DOHH2 (cell line): ENCODE data around the gene ALDH1L1.

Source experiments
- H3F3A ChIP-seq: fragments of 200-600 bp; sonication (generic), shearing (Covaris generic); 2 replicates; pipeline ENCODE4 v1.6.0; 2016; ENCODE audit warnings: antibody characterized with exemption, mild to moderate bottlenecking; ENCODE audit not compliant: control insufficient read depth, insufficient read depth
- H3K27ac ChIP-seq: fragments of 200-600 bp; sonication (generic); 2 replicates; pipeline ENCODE4 v1.5.1; 2014; ENCODE audit warnings: low read depth, mild to moderate bottlenecking, low read length, moderate library complexity
- H3K27me3 ChIP-seq: fragments of 200-600 bp; sonication (generic); 2 replicates; pipeline ENCODE4 v1.6.1; 2014; ENCODE audit warnings: mild to moderate bottlenecking, low read length, mixed read lengths; ENCODE audit not compliant: control insufficient read depth
- H3K36me3 ChIP-seq: fragments of 200-600 bp; sonication (generic); 2 replicates; pipeline ENCODE4 v1.6.1; 2014; ENCODE audit warnings: mild to moderate bottlenecking, low read length, moderate library complexity, mixed read lengths; ENCODE audit not compliant: control insufficient read depth
- H3K4me1 ChIP-seq: fragments of 200-600 bp; sonication (generic); 2 replicates; pipeline ENCODE4 v1.6.1; 2014; ENCODE audit warnings: mild to moderate bottlenecking, low read length, mixed read lengths; ENCODE audit not compliant: control insufficient read depth
- H3K4me2 ChIP-seq: fragments of 200-600 bp; sonication (generic); 2 replicates; pipeline ENCODE4 v1.6.0; 2014; ENCODE audit warnings: mild to moderate bottlenecking, low read length, moderate library complexity
- H3K4me3 ChIP-seq: fragments of 200-600 bp; sonication (generic); 2 replicates; pipeline ENCODE4 v1.5.1; 2014; ENCODE audit warnings: mild to moderate bottlenecking, low read length, mixed read lengths
- H3K79me2 ChIP-seq: fragments of 200-600 bp; sonication (generic); 2 replicates; pipeline ENCODE4 v1.6.1; 2014; ENCODE audit warnings: mild to moderate bottlenecking, low read length, mixed read lengths; ENCODE audit not compliant: control insufficient read depth
- H3K9me2 ChIP-seq: fragments of 200-600 bp; sonication (generic); replicated peaks from 2 replicates; pipeline ENCODE4 v1.6.1; 2014; ENCODE audit warnings: mild to moderate bottlenecking, low read length, mixed read lengths; ENCODE audit not compliant: control insufficient read depth
- H3K9me3 ChIP-seq: fragments of 200-600 bp; sonication (generic); 2 replicates; pipeline ENCODE4 v1.6.1; 2014; ENCODE audit warnings: antibody characterized with exemption, low read length, mixed read lengths; ENCODE audit not compliant: control insufficient read depth, insufficient read depth
- H4K20me1 ChIP-seq: fragments of 200-600 bp; sonication (generic); 2 replicates; pipeline ENCODE4 v1.6.0; 2014; ENCODE audit warnings: low read depth, mild to moderate bottlenecking, antibody characterized with exemption, low read length, moderate library complexity; ENCODE audit not compliant: control insufficient read depth, insufficient read depth
- EZH2phosphoT487 ChIP-seq: fragments of 200-600 bp; sonication (generic); IDR thresholded peaks from 2 replicates; pipeline ENCODE4 v1.6.1; 2017; ENCODE audit warnings: borderline replicate concordance, mild to moderate bottlenecking, antibody characterized with exemption, low read length, moderate library complexity, mixed read lengths
- TF ChIP-seq, protein P1 (sequence below): fragments of 200-600 bp; sonication (generic); IDR thresholded peaks from one replicate; pipeline ENCODE4 v1.5.1; 2014; ENCODE audit warnings: antibody characterized with exemption, mild to moderate bottlenecking, low read depth, low read length; ENCODE audit not compliant: poor library complexity, severe bottlenecking

The ALDH1L1 gene

GRCh38 chr3:126157083-126157768, 23.2 kb downstream of the ALDH1L1 start:
- no peak overlapping the region for H3K4me3 ChIP-seq
- TF ChIP-seq, protein P1, sequence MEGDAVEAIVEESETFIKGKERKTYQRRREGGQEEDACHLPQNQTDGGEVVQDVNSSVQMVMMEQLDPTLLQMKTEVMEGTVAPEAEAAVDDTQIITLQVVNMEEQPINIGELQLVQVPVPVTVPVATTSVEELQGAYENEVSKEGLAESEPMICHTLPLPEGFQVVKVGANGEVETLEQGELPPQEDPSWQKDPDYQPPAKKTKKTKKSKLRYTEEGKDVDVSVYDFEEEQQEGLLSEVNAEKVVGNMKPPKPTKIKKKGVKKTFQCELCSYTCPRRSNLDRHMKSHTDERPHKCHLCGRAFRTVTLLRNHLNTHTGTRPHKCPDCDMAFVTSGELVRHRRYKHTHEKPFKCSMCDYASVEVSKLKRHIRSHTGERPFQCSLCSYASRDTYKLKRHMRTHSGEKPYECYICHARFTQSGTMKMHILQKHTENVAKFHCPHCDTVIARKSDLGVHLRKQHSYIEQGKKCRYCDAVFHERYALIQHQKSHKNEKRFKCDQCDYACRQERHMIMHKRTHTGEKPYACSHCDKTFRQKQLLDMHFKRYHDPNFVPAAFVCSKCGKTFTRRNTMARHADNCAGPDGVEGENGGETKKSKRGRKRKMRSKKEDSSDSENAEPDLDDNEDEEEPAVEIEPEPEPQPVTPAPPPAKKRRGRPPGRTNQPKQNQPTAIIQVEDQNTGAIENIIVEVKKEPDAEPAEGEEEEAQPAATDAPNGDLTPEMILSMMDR, result no peak
- TF ChIP-seq EZH2phosphoT487, result no peak
- no peaks in the 10 kb centered on the region for H3K79me2 ChIP-seq
- H3K9me2 ChIP-seq, result no peaks in the 10 kb centered on the region
- H3F3A ChIP-seq, result no peaks in the 10 kb centered on the region
- H4K20me1 ChIP-seq, result no peaks in the 10 kb centered on the region
- H3K36me3 ChIP-seq, result no peaks in the 10 kb centered on the region
- no peak overlapping the region for H3K27ac ChIP-seq
- no peaks in the 10 kb centered on the region for H3K4me1 ChIP-seq
- no peak overlapping the region for H3K4me2 ChIP-seq
- no peaks in the 10 kb centered on the region for H3K27me3 ChIP-seq
- H3K9me3 ChIP-seq, result no peaks in the 10 kb centered on the region

- no peaks in the 10 kb centered on the region for H4K20me1 ChIP-seq
- no peaks in the 10 kb centered on the region for H3K79me2 ChIP-seq
- TF ChIP-seq EZH2phosphoT487, result no peak
- TF ChIP-seq, protein P1, result no peak
- H3K4me2 ChIP-seq, result no peak overlapping the region
- no peaks in the 10 kb centered on the region for H3K36me3 ChIP-seq
- no peaks in the 10 kb centered on the region for H3K9me2 ChIP-seq
- no peak overlapping the region for H3K27ac ChIP-seq
- H3K4me1 ChIP-seq, result no peaks in the 10 kb centered on the region
- H3F3A ChIP-seq, result no peaks in the 10 kb centered on the region
- H3K9me3 ChIP-seq, result no peaks in the 10 kb centered on the region
- no peak overlapping the region for H3K4me3 ChIP-seq
- no peaks in the 10 kb centered on the region for H3K27me3 ChIP-seq
Observed at GRCh38 chr3:126156468-126156867, 23.9 kb downstream of the ALDH1L1 start.

GRCh38 chr3:126155819-126156218, 24.6 kb downstream of the ALDH1L1 start:
- no peaks in the 10 kb centered on the region for H3K4me1 ChIP-seq
- no peaks in the 10 kb centered on the region for H3K9me2 ChIP-seq
- H3K9me3 ChIP-seq, result no peaks in the 10 kb centered on the region
- no peak overlapping the region for H3K4me2 ChIP-seq
- no peak overlapping the region for H3K27ac ChIP-seq
- no peaks in the 10 kb centered on the region for H3K27me3 ChIP-seq
- no peak overlapping the region for H3K4me3 ChIP-seq
- TF ChIP-seq, protein P1, result no peak
- no peak for TF ChIP-seq EZH2phosphoT487
- H4K20me1 ChIP-seq, result no peaks in the 10 kb centered on the region
- H3K36me3 ChIP-seq, result no peaks in the 10 kb centered on the region
- H3F3A ChIP-seq, result no peaks in the 10 kb centered on the region
- H3K79me2 ChIP-seq, result no peaks in the 10 kb centered on the region
